ENCODE results near the gene MAN1C1.

DNA sequence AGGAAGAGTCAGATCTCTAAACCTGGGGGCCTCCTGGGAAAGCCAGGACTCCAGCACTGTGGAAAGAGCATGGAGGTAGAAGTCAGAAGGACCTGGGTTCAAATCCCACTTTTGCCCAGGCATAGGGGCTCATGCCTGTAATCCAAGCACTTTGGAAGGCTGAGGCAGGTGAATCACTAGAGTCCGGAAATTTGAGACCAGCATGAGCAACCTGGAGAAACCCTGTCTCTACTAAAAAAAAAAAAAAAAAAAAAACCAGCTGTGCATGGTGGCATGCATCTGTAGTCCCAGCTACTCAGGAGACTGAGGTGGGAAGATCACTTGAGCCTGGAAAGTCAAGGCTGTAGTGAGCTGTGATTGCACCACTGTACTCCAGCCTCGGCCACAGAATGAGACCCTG, 41.4 kb upstream of the MAN1C1 start:
- TF ChIP-seq, protein P1, sequence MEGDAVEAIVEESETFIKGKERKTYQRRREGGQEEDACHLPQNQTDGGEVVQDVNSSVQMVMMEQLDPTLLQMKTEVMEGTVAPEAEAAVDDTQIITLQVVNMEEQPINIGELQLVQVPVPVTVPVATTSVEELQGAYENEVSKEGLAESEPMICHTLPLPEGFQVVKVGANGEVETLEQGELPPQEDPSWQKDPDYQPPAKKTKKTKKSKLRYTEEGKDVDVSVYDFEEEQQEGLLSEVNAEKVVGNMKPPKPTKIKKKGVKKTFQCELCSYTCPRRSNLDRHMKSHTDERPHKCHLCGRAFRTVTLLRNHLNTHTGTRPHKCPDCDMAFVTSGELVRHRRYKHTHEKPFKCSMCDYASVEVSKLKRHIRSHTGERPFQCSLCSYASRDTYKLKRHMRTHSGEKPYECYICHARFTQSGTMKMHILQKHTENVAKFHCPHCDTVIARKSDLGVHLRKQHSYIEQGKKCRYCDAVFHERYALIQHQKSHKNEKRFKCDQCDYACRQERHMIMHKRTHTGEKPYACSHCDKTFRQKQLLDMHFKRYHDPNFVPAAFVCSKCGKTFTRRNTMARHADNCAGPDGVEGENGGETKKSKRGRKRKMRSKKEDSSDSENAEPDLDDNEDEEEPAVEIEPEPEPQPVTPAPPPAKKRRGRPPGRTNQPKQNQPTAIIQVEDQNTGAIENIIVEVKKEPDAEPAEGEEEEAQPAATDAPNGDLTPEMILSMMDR (IDR thresholded peaks at IDR 0.05), result no peak
- no peak for TF ChIP-seq POLR2A (IDR thresholded peaks at IDR 0.05)
